GM21528 (cell line): Measurements from ENCODE around the gene OSBPL8.
"Not testable (repeated sequence)": the region's sequence is repeated elsewhere in the genome, so short reads cannot be mapped to it uniquely, and the experiment has no call there.

ENCODE experiments used
- ATAC-seq: cut with Tn5 transposase; IDR thresholded peaks from one replicate; pipeline ENCODE4 v1.9.1; 2021; ENCODE audit warnings: mild to moderate bottlenecking, moderate library complexity; ENCODE audit not compliant: unreplicated experiment, low FRiP score

OSBPL8 gene

GRCh38 chr12:76532520-76532919, 27.1 kb downstream of the OSBPL8 start:
- no peak for ATAC-seq

GRCh38 chr12:76531056-76531455, 28.5 kb downstream of the OSBPL8 start:
- no peak for ATAC-seq

- ATAC-seq, result no peak
Observed at GRCh38 chr12:76530516-76530915, 29.1 kb downstream of the OSBPL8 start.

GRCh38 chr12:76529226-76529918, 30.2 kb downstream of the OSBPL8 start:
- no peak for ATAC-seq

- ATAC-seq, result no peak
Observed at GRCh38 chr12:76523408-76523807, 36.2 kb downstream of the OSBPL8 start.

GRCh38 chr12:76520348-76520747, 39.2 kb downstream of the OSBPL8 start:
- no peak for ATAC-seq

GRCh38 chr12:76519538-76519937, 40.0 kb downstream of the OSBPL8 start:
- no peak for ATAC-seq

- no peak for ATAC-seq
Observed at GRCh38 chr12:76518699-76519098, 40.9 kb downstream of the OSBPL8 start.

- ATAC-seq, result no peak
Observed at GRCh38 chr12:76515271-76515670, 44.3 kb downstream of the OSBPL8 start.

- not testable (repeated sequence) for ATAC-seq
Observed at GRCh38 chr12:76511116-76511716, 48.4 kb downstream of the OSBPL8 start.

GRCh38 chr12:76508128-76508980, 51.2 kb downstream of the OSBPL8 start:
- no peak for ATAC-seq

GRCh38 chr12:76506149-76506548, 53.4 kb downstream of the OSBPL8 start:
- no peak for ATAC-seq

GRCh38 chr12:76505050-76505449, 54.5 kb downstream of the OSBPL8 start:
- ATAC-seq, result no peak

- no peak for ATAC-seq
Observed at GRCh38 chr12:76504606-76505005, 55.0 kb downstream of the OSBPL8 start.

- no peak for ATAC-seq
Observed at GRCh38 chr12:76503957-76504356, 55.6 kb downstream of the OSBPL8 start.

GRCh38 chr12:76501390-76501789, 58.2 kb downstream of the OSBPL8 start:
- no peak for ATAC-seq

GRCh38 chr12:76499136-76499535, 60.4 kb downstream of the OSBPL8 start:
- ATAC-seq, result not testable (repeated sequence)

GRCh38 chr12:76495556-76495955, 64.0 kb downstream of the OSBPL8 start:
- ATAC-seq, result no peak

GRCh38 chr12:76491292-76491691, 68.3 kb downstream of the OSBPL8 start:
- no peak for ATAC-seq

- no peak for ATAC-seq
Observed at GRCh38 chr12:76490763-76491162, 68.8 kb downstream of the OSBPL8 start.

GRCh38 chr12:76489737-76490136, 69.8 kb downstream of the OSBPL8 start:
- no peak for ATAC-seq
